Upper lobe of right lung (tissue), 1 donor: ENCODE data around the gene CAMTA1. TPM values are rescaled to one million over a fixed set of nuclear protein-coding genes. Genes with fewer than 3 reads are reported as not detected.

Experiments used
- ATAC-seq: fragments of 200-7000 bp; cut with Tn5 transposase; one replicate; pipeline ENCODE4 v1.9.1; 2020; ENCODE audit warnings: mild to moderate bottlenecking, moderate library complexity
- DNase-seq: peaks from one replicate; pipeline ENCODE4 v3.0.0-alpha.2; 2020
- H3K27ac ChIP-seq: fragments of 200-600 bp; one replicate; pipeline ENCODE4 v1.8.0; 2022
- H3K27me3 ChIP-seq: fragments of 200-600 bp; one replicate; pipeline ENCODE4 v1.8.0; 2022; ENCODE audit warnings: mild to moderate bottlenecking
- H3K36me3 ChIP-seq: fragments of 200-600 bp; one replicate; pipeline ENCODE4 v1.8.0; 2022
- H3K4me1 ChIP-seq: fragments of 200-600 bp; one replicate; pipeline ENCODE4 v1.8.0; 2022
- H3K4me3 ChIP-seq: fragments of 200-600 bp; one replicate; pipeline ENCODE4 v1.8.0; 2022; ENCODE audit warnings: mild to moderate bottlenecking
- H3K9me3 ChIP-seq: fragments of 200-600 bp; one replicate; pipeline ENCODE4 v1.8.0; 2022
- intact Hi-C: fragments of 100-400 bp; cut with DNase I; formaldehyde crosslinking; loops from one replicate; pipeline ENCODE4 v1.11.0; 2022
- total RNA-seq: library from RNA; stranded (reverse); fragmentation: NEBNext Ultra II Directional; extraction: Animal tissue kit (Norgen Biotek cat#: 25700); gene quantifications from one replicate; pipeline ENCODE4 v1.2.1, GENCODE V29; 2021
- TF ChIP-seq, protein P1 (sequence below): fragments of 200-600 bp; IDR thresholded peaks from one replicate; pipeline ENCODE4 v1.8.0; 2022; ENCODE audit warnings: antibody characterized with exemption
- donor health status: DM: no; HTN: yes; CAD: no; lungs with severe emphysema.

CAMTA1 gene
- total RNA-seq, 1 donor from 2014 or later = 63.4 TPM

DNA sequence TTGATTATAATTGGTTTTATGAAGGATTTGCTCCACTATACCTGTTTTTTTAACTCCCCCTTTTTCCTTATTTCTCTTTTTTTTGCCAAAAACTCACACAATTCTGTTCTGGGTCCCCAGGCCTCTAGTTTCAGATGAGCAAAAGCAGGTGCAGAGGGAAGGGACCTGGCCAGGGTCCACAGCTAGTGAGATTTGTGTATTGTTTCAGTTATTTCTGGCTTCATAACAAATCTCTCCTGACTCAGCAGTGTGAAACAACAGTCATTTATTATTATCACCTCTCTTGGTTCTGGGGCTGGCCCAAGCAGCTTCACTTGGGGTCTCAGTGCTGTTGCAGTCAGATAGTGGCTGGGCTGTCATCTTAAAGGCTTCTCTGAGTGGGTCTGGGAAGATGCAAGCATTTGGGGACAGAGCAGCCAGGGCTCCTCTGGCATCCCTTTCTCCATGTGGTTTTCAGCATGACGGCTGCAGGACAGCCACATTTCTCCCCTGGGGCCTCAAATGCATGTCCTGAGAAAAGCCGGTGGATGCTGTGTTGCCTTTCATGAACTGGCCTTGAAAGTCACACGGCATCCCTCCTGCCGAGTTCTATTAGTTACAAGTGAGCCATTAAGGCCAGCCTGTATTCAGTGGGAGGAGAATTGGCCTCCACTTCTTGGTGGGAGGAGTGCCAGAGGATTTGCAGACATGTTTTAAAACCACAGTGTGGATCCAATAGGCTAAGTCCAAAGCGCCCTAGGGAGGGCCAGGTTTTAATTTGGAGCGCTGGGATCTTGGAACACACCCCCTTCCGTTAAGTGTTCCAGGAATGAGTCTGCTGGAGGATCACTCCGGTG lies 137.1 kb downstream of the CAMTA1 start:
- Histone ChIP-seq H3K27me3 (no peaks in the 10 kb centered on the region), H3K36me3 (no peaks in the 10 kb centered on the region), H3K4me3 (no peak overlapping the region), H3K4me1 (no peaks in the 10 kb centered on the region), H3K27ac (no peak overlapping the region), H3K9me3 (no peaks in the 10 kb centered on the region)
- DNase-seq = no peak
- intact Hi-C loops = no loop called here
- no peak for ATAC-seq
- TF ChIP-seq, protein P1, sequence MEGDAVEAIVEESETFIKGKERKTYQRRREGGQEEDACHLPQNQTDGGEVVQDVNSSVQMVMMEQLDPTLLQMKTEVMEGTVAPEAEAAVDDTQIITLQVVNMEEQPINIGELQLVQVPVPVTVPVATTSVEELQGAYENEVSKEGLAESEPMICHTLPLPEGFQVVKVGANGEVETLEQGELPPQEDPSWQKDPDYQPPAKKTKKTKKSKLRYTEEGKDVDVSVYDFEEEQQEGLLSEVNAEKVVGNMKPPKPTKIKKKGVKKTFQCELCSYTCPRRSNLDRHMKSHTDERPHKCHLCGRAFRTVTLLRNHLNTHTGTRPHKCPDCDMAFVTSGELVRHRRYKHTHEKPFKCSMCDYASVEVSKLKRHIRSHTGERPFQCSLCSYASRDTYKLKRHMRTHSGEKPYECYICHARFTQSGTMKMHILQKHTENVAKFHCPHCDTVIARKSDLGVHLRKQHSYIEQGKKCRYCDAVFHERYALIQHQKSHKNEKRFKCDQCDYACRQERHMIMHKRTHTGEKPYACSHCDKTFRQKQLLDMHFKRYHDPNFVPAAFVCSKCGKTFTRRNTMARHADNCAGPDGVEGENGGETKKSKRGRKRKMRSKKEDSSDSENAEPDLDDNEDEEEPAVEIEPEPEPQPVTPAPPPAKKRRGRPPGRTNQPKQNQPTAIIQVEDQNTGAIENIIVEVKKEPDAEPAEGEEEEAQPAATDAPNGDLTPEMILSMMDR = no peak

DNA sequence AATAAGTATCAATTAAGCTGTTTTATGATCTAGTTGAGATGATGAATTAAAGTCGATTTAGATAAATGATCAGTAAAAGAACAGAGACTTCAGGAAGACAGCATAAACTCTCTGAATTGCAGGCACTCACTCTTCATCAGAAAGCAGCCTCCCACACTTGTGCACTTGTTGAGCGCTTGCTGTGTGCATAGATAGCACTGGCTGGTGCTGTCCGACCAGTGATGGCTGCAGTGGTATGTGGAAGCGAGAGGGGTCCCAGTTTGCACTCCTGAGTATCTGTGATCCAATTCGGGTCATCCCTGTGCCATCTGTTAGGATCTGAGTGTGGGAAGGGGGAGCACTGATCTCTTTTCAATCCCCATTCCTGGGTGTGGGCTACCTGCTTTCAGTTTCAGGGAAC lies 137.8 kb downstream of the CAMTA1 start:
- Histone ChIP-seq H3K27ac (no peak overlapping the region), H3K27me3 (no peaks in the 10 kb centered on the region), H3K36me3 (no peaks in the 10 kb centered on the region), H3K4me1 (no peaks in the 10 kb centered on the region), H3K9me3 (no peaks in the 10 kb centered on the region), H3K4me3 (no peak overlapping the region)
- TF ChIP-seq, protein P1 = no peak
- intact Hi-C loops = no loop called here
- DNase-seq (no peak), ATAC-seq (no peak)

DNA sequence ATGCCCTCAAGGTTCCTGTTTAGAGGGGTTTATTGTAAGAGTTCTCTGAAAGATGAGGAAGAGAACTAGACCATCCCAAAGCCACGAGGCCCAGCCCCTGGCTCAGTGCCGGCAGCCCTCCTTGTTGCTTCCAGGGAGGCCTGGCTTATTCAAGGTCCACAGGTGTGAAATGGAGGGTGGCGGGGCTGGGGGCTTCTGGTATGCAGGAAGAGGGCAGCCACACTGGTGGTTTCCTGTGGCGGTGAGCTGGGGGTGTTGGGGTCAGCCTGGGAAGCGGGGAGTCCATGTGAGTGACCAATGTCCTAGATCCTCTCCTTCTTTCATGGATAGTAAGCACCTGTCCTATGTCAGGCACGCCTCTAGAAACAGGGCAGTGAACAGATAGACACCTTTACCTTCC lies 138.2 kb downstream of the CAMTA1 start:
- intact Hi-C loops = no loop called here
- Histone ChIP-seq H3K27me3 (no peaks in the 10 kb centered on the region), H3K27ac (no peak overlapping the region), H3K36me3 (no peaks in the 10 kb centered on the region), H3K4me3 (no peak overlapping the region), H3K9me3 (no peaks in the 10 kb centered on the region), H3K4me1 (no peaks in the 10 kb centered on the region)
- no peak for DNase-seq
- ATAC-seq = no peak
- TF ChIP-seq, protein P1 = no peak

DNA sequence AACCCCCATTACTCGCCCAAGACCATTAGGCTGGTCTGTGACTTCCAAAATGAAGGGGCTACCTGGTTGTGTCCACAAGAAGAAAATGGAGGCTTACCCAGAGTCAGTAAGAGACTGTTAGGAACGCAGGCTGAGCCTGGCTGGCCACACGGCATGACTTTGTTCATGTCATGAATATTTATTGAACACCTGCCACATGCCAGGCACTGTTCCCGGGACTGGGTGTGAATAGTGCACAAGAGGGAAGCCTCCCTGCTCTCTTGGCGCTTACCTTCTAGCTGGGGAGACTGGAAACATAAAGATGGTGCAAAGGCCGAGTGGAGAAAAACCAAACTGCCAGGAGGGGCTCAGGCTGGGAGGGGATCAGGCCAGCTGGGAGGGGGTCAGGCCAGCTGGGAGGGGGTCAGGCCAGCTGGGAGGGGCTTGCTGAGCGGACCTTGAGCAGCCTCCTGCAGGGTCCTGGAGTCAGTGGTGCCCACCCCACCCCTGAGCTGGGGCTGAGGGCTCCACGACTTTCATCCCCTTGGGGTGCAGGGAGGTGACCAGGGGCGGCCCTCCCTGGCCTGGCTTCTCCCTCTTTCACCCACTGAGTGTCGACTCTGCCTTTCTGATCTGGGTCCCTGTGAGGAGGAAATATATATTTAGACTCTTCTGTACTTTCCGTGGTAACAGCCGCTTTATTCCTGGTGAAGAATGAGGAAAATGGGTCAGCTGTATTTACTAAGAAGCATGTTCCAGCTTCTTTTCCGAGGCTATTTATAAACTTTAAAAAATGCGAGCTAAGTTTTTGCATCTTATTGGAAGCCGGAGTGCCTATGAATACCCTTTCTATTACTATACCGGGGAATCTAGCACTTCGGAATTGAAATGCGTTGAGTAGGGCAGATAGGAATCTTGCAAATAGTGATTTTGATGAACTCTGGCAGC lies 139.0 kb downstream of the CAMTA1 start:
- Histone ChIP-seq H3K27me3 (no peaks in the 10 kb centered on the region), H3K4me3 (no peak overlapping the region), H3K9me3 (no peaks in the 10 kb centered on the region), H3K27ac (no peak overlapping the region), H3K4me1 (no peaks in the 10 kb centered on the region), H3K36me3 (no peaks in the 10 kb centered on the region)
- TF ChIP-seq, protein P1 = no peak
- ATAC-seq = no peak
- no peak for DNase-seq
- intact Hi-C loops = no loop called here

DNA sequence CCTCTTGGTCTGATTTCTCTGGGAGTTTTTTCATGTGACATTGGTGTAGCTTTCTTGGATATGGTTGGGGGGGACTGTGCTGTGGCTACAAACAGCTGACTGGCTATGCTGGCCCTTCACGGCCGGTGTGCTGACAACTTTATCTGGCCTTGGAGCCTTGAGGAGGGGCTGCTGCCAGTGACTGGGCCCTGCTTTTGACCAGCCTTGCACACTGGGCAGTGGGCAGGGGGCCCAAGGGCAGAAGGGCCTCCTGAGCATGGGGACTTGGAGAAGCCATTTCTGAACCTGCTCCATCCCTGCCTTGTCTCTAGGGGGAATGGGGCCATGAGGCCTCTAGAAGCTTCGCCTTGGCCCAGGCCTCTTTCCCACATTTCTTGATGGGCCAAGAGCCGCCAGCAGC lies 139.6 kb downstream of the CAMTA1 start:
- TF ChIP-seq, protein P1 = no peak
- Histone ChIP-seq H3K27ac (no peak overlapping the region), H3K4me3 (no peak overlapping the region), H3K27me3 (no peaks in the 10 kb centered on the region), H3K4me1 (no peaks in the 10 kb centered on the region), H3K36me3 (no peaks in the 10 kb centered on the region), H3K9me3 (no peaks in the 10 kb centered on the region)
- intact Hi-C loops = no loop called here
- no peak for DNase-seq
- no peak for ATAC-seq
